Daoy (cell line): ENCODE measurements around the gene PTPRT. TPM values are rescaled to one million over a fixed set of nuclear protein-coding genes. Genes with fewer than 3 reads are reported as not detected.

Experiments
- DNase-seq: peaks from one replicate; pipeline ENCODE4 v3.0.0-alpha.2; 2015; ENCODE audit warnings: low read depth
- total RNA-seq: library from RNA; depleted of rRNA; stranded (reverse); fragments of >200 nt; shearing (Covaris generic); gene quantifications from 2 replicates; pipeline ENCODE4 v1.2.3, GENCODE V29; 2014; rRNA removed

The PTPRT gene
- not detected in 2 replicates for total RNA-seq

DNA sequence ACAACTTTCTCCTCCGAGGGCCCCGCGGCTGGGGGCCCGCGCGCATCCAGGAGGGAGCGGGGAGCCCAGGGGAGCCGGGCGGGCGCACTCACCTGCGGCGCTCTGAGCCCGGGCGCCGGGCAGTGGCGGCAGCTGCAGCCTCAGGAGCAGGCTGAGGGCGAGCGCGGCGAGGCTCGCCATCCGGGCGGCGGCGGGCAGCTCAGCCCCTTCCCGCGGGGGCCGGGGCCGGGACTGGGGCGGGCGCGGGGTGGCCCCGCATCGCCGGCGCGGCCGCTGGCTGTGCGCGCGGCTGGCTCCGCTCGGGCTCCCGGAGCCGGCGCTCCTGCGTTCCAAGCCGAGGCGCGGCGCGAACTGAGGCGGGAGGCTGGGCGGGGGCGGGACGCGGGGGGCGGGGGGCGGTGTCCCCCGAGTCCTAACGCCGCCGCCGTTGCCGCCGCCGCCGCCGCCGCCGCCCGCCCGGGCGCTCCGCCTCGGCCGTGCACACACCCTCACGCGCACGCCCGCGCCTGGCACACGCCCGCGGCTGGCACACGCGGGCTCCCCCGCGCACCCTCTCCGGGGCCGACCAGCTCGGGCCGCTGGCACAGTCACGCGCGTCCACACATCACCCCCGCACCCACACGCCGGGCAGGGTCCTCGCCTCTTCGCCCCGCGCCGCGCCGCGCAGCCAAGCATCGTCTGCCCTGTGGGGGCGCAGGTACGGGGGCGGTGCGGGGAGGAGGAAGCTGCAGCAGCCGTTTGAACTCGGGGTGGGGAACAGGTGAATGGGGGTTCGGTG is at the start of gene PTPRT:
TSS of gene PTPRT (minus strand) at position 353 of the 778 bp plus-strand sequence. CDS start at position 180, 173 bp downstream.
- DNase-seq, result no peak

DNA sequence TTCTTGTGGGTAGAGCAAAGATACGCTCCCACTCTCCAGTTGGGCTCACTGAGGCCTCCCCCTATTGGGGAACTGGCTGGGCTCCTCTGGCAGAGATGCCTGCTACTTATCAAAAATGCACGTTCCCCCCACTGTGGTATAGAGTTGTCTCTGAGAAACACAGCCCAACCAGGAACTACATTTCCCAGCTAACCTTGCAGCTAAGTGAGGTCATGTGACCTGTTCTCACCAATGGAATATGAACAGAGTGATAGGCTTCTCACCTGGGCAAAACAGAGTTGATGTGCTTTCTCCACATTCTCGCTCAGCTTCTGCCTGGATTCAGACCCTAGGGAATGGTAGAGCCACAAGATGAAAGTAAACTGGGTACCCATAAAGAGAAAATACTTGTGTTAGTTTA is 49.1 kb upstream of the PTPRT start:
- DNase-seq, result no peak

DNA sequence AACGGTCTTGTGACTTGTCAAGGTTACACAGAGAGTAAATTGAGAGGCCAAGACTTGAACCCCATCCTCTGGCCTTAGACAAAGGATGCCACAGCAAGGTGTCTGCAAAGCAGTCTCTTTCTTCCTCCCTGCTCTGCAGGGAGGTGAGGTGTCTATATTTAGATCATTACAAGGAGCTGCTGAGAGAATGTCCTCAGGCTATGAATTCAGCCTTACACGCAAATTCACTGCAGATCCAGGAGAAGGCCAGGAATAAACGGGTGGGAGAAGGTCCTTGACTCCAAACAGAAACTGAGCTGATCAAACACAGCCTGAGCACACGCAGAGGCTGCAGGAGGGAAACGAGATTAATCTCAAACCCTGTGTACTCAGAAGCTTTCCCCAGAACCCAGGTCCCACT is 48.6 kb upstream of the PTPRT start:
- no peak for DNase-seq

DNA sequence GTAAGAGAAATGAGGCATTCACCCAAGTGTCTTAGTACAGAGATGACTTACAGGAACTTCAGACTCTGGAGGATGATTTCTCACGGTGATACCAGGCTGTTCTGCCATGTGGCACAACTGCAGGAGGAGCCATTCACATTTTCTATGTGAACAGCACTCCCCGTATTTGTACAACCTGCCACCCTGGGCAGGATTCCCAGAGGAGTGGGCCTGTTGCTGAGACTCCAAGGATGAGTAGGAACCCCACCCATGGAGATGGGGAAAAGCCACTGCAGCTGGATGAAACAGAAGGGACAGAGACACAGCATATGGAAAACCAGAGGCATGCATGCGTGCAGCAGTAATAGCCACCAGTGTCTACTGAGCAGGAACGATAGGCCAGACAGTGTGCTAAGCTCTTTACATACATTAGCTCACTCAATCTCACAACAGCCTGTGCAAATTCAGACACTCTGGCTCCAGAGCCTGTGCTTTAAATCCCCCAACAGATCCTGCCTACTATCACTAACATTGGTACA is 48.0 kb upstream of the PTPRT start:
- no peak for DNase-seq

DNA sequence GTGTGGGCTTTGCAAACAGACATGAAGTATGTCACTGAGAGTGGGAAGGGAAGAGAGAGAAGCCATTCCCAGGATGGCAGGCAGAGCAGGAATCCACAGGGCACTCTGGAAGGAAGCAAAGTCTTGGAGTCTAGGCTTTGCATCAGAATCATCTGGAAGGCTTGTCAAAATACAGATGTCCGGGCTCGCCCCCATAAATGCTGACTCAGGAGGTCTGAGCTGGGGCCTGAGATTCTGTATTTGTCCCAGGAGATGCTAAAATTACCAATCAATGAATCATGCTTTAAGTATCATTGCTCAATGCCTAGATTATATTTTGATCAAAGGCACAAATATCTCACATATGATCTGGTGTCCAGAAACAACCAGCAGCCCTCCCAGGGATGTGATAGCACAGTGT is 46.3 kb upstream of the PTPRT start:
- no peak for DNase-seq

DNA sequence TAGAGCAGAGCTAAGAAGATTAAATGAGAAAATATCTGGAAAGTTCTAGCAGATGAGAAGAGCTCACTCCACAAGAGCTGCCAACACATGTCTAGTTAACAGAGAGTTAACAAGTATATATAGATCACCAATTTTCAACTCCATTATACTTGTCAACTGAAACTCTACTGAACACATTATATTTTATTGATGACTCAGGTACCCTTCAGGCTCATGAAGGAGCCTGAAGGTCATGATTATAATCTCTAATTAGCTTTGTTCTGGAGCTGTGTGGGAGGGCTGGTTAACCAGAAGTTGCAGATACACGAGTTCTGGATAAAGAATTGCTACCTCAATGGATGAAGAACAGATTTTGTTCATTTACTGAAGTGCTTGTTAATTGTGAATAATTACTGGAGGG is 42.1 kb upstream of the PTPRT start:
- no peak for DNase-seq

DNA sequence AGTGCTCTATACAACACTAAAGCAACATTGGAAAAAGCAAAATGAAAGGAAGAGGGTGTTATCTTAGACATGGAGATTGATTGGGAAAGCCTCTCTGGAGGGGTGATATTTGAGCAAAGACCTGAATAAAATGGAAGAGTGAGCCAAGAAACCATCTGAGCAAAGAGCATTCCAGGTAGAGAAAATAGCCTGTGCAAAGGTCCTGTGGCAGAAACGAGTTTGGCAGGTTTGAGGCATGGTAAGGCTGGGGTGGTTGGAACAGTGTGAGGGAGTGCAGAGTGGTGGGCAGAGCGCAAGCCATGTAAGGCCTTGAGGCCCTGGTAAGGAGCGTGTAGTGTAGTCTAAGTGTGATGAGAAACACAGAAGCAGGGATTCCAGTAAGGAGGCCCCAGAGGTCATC is 40.0 kb upstream of the PTPRT start:
- no peak for DNase-seq

DNA sequence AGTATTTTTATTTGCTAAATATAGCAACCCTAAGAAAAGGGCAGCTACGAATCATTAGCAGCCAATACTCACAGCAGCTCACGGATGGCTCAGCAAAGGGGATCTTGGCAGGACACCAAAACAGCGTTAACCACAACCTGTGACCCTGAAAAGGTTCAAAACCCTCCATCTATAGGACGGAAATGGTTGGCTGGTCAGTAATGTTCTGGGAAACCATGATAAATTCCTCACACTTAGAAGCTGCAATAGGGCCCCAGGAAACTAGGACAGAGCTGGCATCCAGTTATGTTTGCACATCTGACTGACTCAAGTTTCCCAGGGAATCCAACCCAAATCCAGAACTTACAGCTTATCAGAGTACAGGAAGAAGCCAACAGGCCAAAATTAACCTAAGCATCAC is 30.9 kb upstream of the PTPRT start:
- no peak for DNase-seq

DNA sequence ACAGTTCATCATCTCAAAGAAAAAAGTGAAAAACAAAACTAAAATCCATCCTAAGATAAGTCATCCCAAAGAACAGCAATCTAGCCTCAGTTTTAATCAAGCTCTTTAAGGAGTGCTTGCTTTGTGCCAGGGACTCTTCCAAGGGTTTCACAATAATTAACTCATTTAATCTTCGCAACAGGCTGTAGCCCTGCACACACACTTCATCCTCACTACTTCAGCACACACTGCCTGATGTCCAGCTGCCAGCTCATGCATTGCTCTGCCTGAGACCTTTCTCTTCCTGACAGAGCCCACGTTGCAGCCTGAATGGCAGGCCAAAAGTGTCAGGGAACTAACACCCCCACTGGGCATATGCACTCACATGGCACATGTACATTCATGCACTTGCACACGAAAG is 21.2 kb upstream of the PTPRT start:
- no peak for DNase-seq

DNA sequence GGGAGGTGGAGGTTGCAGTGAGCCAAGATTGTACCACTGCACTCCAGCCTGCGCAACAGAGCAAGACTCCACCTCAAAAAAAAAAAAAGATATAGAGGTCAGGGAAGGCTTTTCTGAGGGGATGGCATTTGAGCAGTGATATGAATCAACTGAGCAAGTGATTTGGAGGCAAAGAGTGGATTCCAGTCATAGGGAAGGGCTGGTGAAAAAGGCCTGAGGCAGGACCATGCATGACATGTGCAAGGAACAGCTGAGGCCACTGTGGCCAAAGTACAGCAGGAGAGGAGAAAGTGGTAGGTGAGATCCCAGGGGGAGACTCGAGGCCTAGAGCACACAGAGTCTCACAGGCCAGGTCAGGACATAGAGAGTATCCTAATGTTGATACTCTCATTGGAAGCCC is 20.1 kb upstream of the PTPRT start:
- no peak for DNase-seq

DNA sequence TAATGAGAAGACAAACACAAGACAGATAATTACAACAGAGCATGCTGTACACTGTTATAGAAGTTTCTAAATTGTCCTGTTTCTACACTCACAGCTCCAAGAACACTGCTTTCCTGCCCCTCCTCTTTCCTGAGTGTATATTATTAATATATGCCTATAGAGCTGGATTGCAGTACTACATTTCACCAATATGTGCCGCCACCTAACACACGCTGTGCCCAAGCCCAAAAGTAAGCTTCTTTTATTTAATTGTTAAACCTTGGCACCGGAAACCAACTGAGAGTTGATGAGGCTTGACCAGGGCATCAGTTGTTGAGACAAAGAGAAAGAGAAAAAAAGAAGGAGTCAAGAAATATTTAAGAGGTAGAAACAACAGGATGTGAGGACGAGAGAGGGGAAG is 16.0 kb upstream of the PTPRT start:
- DNase-seq, result no peak

DNA sequence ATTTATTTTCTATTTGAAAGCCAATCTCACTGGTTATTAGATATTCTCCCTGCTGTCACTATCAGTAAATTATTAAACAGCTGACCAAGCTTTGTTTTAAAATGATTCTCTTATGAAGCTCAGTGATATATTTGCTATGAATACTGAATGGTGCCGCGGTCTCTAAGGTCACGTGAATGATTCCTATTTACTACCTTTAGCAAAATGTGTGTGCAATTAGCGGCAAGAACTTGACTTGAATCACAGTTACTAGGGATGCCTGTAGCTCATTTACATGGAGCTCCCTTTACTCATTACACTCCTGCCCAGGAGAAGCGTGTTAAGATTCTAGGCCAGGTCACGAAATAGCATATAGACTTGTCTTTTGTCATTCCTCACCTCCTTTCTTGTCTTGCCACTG is 12.4 kb upstream of the PTPRT start:
- DNase-seq, result no peak

DNA sequence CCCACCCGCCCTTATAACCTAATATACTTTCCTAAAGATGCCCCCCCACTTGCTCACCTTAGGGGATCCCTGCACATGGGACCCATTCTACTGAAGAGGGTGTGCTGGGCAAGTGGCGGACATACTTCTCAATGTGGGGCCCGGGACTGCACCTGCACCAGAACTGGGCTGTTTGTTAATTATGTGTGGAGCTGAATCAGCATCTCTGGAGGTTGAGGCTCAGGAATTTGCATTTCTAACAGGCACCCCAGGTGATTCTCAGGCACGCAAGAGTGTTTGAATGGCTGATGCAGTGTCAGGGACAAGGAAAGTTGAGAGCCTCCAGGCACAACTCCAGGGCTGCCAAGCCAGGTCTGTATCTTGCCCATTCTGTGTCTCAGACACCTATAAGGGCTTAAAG is 8.9 kb upstream of the PTPRT start:
- DNase-seq, result no peak

DNA sequence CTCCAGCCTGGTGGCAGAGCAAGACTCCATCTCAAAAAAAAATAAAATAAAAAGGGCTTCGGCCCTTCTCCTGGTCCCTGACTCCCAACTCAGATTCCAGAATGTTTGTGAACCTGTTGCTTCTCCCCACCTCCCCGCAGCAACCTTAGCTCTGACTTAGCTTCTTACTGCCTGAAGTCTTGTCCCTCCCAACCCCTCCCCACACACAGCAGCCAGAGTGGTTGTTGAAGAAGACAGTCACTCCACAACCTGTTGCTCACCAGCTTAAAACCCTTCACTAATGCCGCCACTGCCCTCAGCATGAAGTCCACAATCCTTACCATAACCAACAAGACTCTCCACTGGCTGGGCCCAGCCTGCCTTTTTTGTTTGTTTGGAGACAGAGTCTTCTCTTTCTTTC is 6.5 kb upstream of the PTPRT start:
- DNase-seq, result no peak

DNA sequence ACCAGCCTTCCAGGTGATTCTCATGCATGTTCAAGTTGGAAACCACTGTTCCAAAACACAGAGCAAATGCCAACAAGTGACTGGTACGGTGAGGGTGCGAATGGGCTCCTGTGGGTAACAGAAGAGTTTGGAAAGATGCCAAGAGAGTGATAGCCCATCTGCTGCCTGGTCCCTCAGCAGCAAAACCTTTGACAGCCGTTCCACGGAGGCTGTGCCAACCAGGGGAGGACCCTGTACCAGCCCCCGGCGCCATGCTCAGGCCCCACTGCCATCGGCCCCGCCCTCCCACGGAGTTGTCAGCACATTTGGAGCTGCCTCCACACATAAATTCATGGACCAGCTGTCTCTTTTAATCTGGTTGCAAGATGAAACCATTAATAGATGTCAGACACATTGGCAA is 4.4 kb upstream of the PTPRT start:
- DNase-seq, result no peak

DNA sequence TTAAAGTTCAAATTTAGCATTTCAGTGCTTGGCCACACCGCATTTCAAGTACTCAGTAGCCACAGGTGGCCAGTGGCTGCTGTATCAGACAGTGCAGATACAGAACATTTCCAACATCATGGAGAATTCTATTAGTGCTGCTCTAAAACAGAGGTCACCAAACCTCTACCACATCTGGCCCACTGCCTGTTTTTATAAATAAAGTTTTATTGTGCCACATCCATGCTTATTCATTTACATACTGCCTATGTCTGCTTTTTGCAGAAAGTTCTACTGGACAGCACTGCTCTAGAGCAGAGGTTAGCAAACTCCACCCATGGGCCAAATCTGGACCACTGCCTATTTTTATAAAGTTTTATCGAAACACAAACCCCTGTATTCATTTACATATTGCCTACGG is 3.7 kb upstream of the PTPRT start:
- DNase-seq, result no peak

DNA sequence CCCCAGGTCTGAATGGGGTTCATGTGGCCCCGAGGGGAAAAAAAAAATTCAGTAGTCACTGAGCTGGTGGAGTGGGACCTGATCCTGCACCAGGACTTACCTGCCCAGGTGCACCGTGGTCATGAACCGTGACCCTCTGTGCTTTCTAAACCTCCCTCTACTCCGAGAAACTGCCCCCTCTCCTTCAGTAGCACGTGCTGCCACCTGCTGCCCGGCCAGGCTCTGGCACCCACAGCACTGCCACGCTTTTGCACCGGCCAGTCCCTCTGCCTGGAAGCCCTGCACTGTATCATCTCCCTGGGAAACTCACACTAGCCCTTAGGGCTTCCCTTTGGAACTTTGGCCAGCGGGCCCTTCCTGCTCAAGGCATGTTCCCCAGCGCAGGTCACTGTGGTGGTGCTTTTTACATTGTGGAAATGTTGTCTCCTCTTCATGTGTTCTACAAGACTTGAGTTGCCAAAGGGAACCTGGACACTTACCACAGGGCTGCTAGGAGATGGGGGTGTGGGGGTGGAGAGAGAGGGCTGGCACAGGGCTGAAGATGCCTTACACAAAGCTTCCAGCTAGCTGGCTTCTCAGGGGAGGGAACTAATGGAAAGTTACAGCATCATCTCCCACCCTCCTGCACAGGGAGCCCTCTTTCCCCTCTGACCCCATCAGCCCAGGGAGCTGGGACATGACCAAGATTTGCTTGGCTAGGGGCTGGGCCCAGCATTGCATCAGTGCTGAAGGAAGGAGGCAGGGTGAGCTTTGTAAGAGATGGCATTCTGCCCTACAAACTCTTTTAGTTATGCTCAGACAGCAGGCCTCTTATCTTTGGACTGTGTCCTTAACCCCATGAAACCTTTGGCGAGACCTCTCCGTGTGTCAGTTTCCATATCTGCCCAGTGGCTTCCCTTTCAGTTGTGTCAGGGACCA is 2.5 kb upstream of the PTPRT start:
- DNase-seq, result no peak

DNA sequence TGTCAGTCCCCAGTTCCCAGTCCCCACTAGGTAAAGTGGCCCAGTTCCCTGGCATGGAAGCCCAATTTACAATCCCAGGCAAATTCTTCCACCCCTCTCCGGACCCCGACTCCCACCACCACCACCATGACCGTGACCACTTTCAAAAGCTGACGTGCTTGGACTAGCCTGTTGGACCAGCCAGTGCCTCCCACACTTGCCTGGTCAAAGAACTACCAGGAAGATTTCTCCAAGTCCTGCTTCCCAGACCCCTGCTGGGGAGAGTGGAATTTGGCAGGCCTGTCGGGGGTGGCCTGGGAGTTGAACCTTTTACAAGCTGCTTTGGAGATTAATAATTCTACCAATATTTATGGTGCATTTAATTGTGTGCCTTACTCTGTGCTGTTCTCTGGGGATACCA is 1.4 kb upstream of the PTPRT start:
- no peak for DNase-seq

DNA sequence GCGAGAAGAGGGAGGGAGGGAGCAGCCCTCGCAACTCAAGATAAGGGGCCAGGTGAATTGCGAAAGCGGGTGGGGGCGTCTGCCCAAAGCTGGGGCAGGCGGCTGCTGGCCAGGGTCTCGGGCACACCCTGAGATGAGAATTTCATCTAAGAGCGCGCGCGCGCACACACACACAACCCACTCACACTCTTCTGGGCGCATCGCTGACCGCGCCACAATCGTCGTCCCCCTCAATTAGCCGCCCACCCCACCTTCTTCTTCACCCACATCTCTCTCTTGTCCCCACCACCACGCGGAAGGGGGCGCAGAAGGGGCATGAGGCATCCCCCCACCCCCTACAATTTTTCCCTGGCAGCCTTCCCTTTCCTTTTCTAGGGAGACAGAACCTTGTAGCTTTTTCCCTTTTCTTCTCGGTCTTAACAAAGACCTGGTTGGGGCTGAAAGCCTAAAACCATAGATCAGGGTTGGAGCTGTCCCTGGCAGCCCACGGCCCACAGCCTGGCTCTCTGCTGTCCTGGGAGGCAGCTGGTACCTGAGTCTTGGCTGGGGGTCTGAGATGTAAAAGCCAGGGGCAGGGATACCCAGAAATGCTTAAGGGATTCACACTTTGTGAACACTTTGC is 737 bp upstream of the PTPRT start:
- DNase-seq, result no peak

DNA sequence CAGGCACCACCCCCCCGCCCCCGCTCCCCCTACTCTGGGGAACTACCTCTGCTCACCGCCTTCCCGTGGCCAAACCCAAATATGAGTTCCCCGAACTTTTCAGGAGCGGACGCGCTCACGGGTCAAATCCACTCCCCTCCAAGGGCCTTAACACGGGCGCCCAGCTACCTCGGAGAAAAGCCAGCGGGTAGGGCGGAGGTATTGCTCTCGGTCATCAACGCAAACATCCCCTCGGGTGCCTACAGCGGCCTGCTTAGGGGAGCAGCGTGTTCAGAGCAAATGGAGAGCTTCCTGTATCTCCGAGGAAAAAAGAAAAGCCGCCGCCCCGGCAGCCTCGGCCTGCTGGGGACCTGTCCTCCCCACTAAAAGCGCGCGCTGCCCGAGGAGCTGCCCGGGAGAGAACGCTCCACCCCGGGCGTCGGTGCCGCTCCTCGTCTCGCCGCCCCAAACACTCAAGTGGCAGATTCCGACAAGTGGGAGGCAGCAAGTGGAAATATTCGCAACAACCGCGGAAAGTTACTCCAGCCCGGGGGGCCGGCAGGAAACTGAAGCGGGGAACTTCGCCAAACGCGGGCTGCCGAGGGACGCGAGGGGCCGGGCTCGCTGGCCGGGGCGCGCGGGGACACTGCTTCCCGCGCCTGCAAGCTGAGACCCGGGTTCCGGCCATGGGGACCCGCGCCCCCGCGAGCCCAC is 699 bp downstream of the PTPRT start:
- no peak for DNase-seq

DNA sequence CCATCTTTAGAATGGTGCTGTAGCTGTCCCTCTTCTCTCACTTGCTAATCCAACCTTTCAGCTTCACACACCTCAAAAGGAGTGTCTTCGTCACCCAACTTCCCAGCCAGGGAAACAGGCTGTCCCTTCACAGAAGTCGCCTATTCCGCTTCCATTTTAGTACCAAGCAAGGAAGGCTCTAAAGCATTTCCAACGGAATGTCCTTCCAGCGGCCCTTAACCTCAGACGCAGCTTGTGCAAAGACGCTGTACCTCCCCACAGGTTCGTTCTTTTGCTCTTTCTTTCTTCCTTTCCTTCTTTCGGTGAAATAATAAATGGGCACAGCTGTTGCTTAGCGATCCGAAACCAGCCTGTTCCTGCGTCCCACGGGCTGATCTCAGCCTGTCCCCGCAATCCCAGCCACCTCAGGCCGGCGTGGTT is 1.5 kb downstream of the PTPRT start:
- no peak for DNase-seq
